CD8-positive, alpha-beta memory T cell (primary cell): Measurements from ENCODE around the gene TAS2R5. TPM values are rescaled to one million over a fixed set of nuclear protein-coding genes. Genes with fewer than 3 reads are reported as not detected.
A peak's percentile ranks its signal among the peaks of the same experiment; 100 is the strongest.

Experiments used
- CTCF ChIA-PET: fragments of 350-600 bp; sonication (Branson Sonifier 250); formaldehyde crosslinking; loops from one replicate; lab custom pipeline; 2021; ENCODE audit warnings: antibody characterized with exemption; lab: Charles Lee
- POLR2A ChIA-PET: fragments of 350-600 bp; sonication (Branson Sonifier 250); formaldehyde crosslinking; loops from one replicate; lab custom pipeline; 2021; ENCODE audit warnings: antibody characterized with exemption; lab: Charles Lee
- DNase-seq, 5 donors: peaks; one replicate each; pipeline versions ENCODE4 v3.0.0 to v3.0.0-alpha.2; 2020 to 2022; ENCODE audit warnings: mixed read lengths in 1 of 5
- H3K27ac ChIP-seq: one replicate; pipeline ENCODE4 v1.7.0; 2013; ENCODE audit warnings: low read depth, mild to moderate bottlenecking, low read length, moderate library complexity
- H3K27me3 ChIP-seq: 2 replicates; pipeline ENCODE4 v1.7.0; 2013; ENCODE audit warnings: low read length, mild to moderate bottlenecking; ENCODE audit not compliant: insufficient read depth, poor library complexity, severe bottlenecking
- H3K36me3 ChIP-seq: 2 replicates; pipeline ENCODE4 v1.7.0; 2013; ENCODE audit warnings: mild to moderate bottlenecking, low read length, moderate library complexity; ENCODE audit not compliant: insufficient read depth
- H3K4me1 ChIP-seq: 2 replicates; pipeline ENCODE4 v1.7.0; 2013; ENCODE audit warnings: mild to moderate bottlenecking, low read length, moderate library complexity; ENCODE audit not compliant: insufficient read depth
- H3K4me3 ChIP-seq: 2 replicates; pipeline ENCODE4 v1.7.0; 2013; ENCODE audit warnings: mild to moderate bottlenecking, low read length
- H3K9me3 ChIP-seq: 2 replicates; pipeline ENCODE4 v1.7.0; 2013; ENCODE audit warnings: mild to moderate bottlenecking, low read length
- H3K27ac Mint-ChIP-seq, 8 donors: one replicate each; pipeline ENCODE4 v1.8.0; 2020 to 2021; ENCODE audit warnings: mixed read lengths in 8 of 8, mild to moderate bottlenecking in 6 of 8, inconsistent platforms in 3 of 8, moderate library complexity in 3 of 8
- H3K27me3 Mint-ChIP-seq, 2 donors: one replicate each; pipeline ENCODE4 v1.8.0; 2020 to 2021; ENCODE audit warnings: mixed read lengths in 2 of 2, mild to moderate bottlenecking in 1 of 2, moderate library complexity in 1 of 2
- H3K36me3 Mint-ChIP-seq, 3 donors: one replicate each; pipeline ENCODE4 v1.8.0; 2020 to 2021; ENCODE audit warnings: mixed read lengths in 3 of 3, inconsistent platforms in 1 of 3, mild to moderate bottlenecking in 1 of 3
- H3K4me1 Mint-ChIP-seq, 3 donors: one replicate each; pipeline ENCODE4 v1.8.0; 2020 to 2021; ENCODE audit warnings: mixed read lengths in 3 of 3, inconsistent platforms in 1 of 3, mild to moderate bottlenecking in 1 of 3
- H3K4me3 Mint-ChIP-seq, 7 donors: one replicate each; pipeline ENCODE4 v1.8.0; 2020 to 2021; ENCODE audit warnings: mixed read lengths in 7 of 7, mild to moderate bottlenecking in 6 of 7, moderate library complexity in 4 of 7, inconsistent platforms in 2 of 7
- H3K9me3 Mint-ChIP-seq, 5 donors: one replicate each; pipeline ENCODE4 v1.8.0; 2020 to 2022; ENCODE audit warnings: mixed read lengths in 5 of 5, mild to moderate bottlenecking in 3 of 5, moderate library complexity in 2 of 5, inconsistent platforms in 1 of 5
- polyA plus RNA-seq: library from polyadenylated mRNA; unstranded; fragments of 300-500 nt; fragmentation: Illumina TruSeq; gene quantifications from one replicate; pipeline ENCODE4 v1.2.3, GENCODE V29; 2021
- total RNA-seq, 2 experiments: library from RNA; stranded (reverse); gene quantifications; one replicate each; pipeline ENCODE4 v1.2.3, GENCODE V29; 2021

Gene TAS2R5
- total and polyA plus RNA-seq, 3 experiments from 2014 or later, result 0.88 to 1.3 TPM; not detected in 1

GRCh38 chr7:141838581-141838980 is 48.6 kb downstream of the TAS2R5 start:
- POLR2A ChIA-PET, result no interaction called here
- Histone ChIP-seq H3K4me3 (no peak overlapping the region), H3K27ac (no peak overlapping the region), H3K36me3 (no peaks in the 10 kb centered on the region), H3K27me3 (no peaks in the 10 kb centered on the region), H3K9me3 (no peaks in the 10 kb centered on the region), H3K4me1 (no peaks in the 10 kb centered on the region)
- no peak for DNase-seq
- Mint-ChIP-seq H3K4me3 (no peak overlapping the region), H3K36me3 (peaks cover 0 to 13% (median 2%) of the 10 kb centered on the region in 3 donors), H3K27ac (no peak overlapping the region), H3K9me3 (peaks cover 0 to 3% (median 0%) of the 10 kb centered on the region in 5 donors), H3K27me3 (peaks cover 0 to 3% of the 10 kb centered on the region in 2 donors), H3K4me1 (no peaks in the 10 kb centered on the region)
- CTCF ChIA-PET, result no interaction called here

DNA sequence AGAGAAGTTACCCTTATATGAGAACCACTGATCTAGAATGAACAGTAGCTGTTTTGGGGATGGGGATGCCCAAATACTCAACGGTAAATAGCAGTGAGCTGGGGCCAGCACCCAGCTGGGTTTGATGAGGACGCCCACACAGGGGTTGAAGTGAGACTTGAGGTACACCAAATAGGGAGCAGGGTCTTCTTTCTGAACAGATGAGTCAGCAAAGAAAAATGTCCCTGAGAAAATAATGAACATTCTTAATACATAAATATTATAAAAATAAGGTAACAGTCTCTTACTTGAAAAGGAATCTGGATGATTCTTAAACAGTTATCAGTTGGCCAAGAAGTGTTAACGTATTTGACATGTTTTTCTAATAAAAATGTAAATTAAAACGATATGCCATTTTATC is 49.2 kb downstream of the TAS2R5 start:
- POLR2A ChIA-PET, result no interaction called here
- Histone ChIP-seq H3K27me3 (no peaks in the 10 kb centered on the region), H3K36me3 (no peaks in the 10 kb centered on the region), H3K4me3 (no peak overlapping the region), H3K9me3 (no peaks in the 10 kb centered on the region), H3K27ac (no peak overlapping the region), H3K4me1 (no peaks in the 10 kb centered on the region)
- Mint-ChIP-seq H3K27ac (no peak overlapping the region), H3K4me1 (no peaks in the 10 kb centered on the region), H3K36me3 (peaks cover 0 to 10% (median 0%) of the 10 kb centered on the region in 3 donors), H3K9me3 (peaks cover 0 to 3% (median 0%) of the 10 kb centered on the region in 5 donors), H3K27me3 (peaks cover 0 to 3% of the 10 kb centered on the region in 2 donors), H3K4me3 (no peak overlapping the region)
- DNase-seq, result no peak
- CTCF ChIA-PET, result no interaction called here

DNA sequence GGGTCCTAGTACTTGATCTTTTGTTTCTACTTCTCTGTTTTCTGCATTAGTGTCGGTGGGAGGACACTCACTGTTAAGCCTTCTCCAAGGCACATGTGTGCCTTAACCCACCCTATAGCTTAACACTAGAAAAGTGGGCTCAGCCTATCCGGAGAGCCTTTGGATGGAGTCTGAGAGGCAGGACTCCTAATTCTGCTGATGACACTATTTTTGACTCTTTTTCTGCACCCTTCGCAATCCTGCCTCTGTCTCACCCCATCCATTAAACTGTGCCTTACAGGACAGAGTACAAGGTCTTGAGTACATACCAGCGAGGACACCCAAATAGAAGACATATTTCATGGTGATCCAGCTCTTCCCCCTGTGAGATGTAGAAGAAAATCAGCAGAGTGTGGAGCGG is 50.7 kb downstream of the TAS2R5 start:
- Mint-ChIP-seq H3K4me1 (no peaks in the 10 kb centered on the region), H3K9me3 (peaks cover 0 to 3% (median 0%) of the 10 kb centered on the region in 5 donors), H3K36me3 (peaks cover 0 to 6% (median 0%) of the 10 kb centered on the region in 3 donors), H3K27me3 (peaks cover 0 to 3% of the 10 kb centered on the region in 2 donors), H3K27ac (peak overlapping the region in 1 of 8 donors; percentile 31), H3K4me3 (no peak overlapping the region)
- Histone ChIP-seq H3K36me3 (no peaks in the 10 kb centered on the region), H3K4me3 (no peak overlapping the region), H3K4me1 (no peaks in the 10 kb centered on the region), H3K27me3 (no peaks in the 10 kb centered on the region), H3K27ac (no peak overlapping the region), H3K9me3 (no peaks in the 10 kb centered on the region)
- ChIA-PET POLR2A (no interaction called here), CTCF (no interaction called here)
- DNase-seq, result no peak

Other genes with a start within 250 kb of the TAS2R5 start
- gene AGK, start 238.8 kb upstream of the TAS2R5 start, total RNA-seq, result 10 to 100 TPM; 88.5 to 94.3 TPM
- 42.8 TPM for gene AGK, start 238.8 kb upstream of the TAS2R5 start, polyA plus RNA-seq
- gene DENND11, start 88.1 kb upstream of the TAS2R5 start, total RNA-seq, result 10 to 100 TPM; 25.9 to 27.4 TPM
- 17.3 TPM for gene DENND11, start 88.1 kb upstream of the TAS2R5 start, polyA plus RNA-seq
- gene WEE2, start 81.9 kb upstream of the TAS2R5 start, total RNA-seq, result not detected
- gene WEE2, start 81.9 kb upstream of the TAS2R5 start, polyA plus RNA-seq, result not detected
- gene SSBP1, start 51.9 kb upstream of the TAS2R5 start, total RNA-seq, result 100 to 1,000 TPM; 284 to 291 TPM
- 331 TPM for gene SSBP1, start 51.9 kb upstream of the TAS2R5 start, polyA plus RNA-seq
- gene TAS2R3, start 26.1 kb upstream of the TAS2R5 start, total RNA-seq, result 1 to 10 TPM in 1 of 2 experiments, under 1 TPM in 1; 0.98 to 1.0 TPM
- not detected for gene TAS2R3, start 26.1 kb upstream of the TAS2R5 start, polyA plus RNA-seq
- under 1 TPM; 0.62 to 0.92 TPM for gene TAS2R4, start 13.5 kb upstream of the TAS2R5 start, total RNA-seq
- not detected for gene TAS2R4, start 13.5 kb upstream of the TAS2R5 start, polyA plus RNA-seq
- not detected for gene PRSS37, start 51.3 kb downstream of the TAS2R5 start, total RNA-seq
- not detected for gene PRSS37, start 51.3 kb downstream of the TAS2R5 start, polyA plus RNA-seq
- not detected for gene OR9A4, start 126.2 kb downstream of the TAS2R5 start, total RNA-seq
- gene OR9A4, start 126.2 kb downstream of the TAS2R5 start, polyA plus RNA-seq, result not detected
- gene CLEC5A, start 156.8 kb downstream of the TAS2R5 start, total RNA-seq, result under 1 TPM; 0.24 to 0.29 TPM
- not detected for gene CLEC5A, start 156.8 kb downstream of the TAS2R5 start, polyA plus RNA-seq
- gene TAS2R38, start 183.6 kb downstream of the TAS2R5 start, total RNA-seq, result not detected
- gene TAS2R38, start 183.6 kb downstream of the TAS2R5 start, polyA plus RNA-seq, result not detected
- gene MGAM, start 205.7 kb downstream of the TAS2R5 start, total RNA-seq, result not detected
- gene MGAM, start 205.7 kb downstream of the TAS2R5 start, polyA plus RNA-seq, result not detected